Endodermal cell (in vitro differentiated cells): ENCODE measurements around the gene ZMIZ1. TPM values are rescaled to one million over a fixed set of nuclear protein-coding genes. Genes with fewer than 3 reads are reported as not detected.

Experiments
- DNase-seq: peaks from one replicate; pipeline ENCODE4 v3.0.0-alpha.2; 2017
- H3K27ac ChIP-seq: 2 replicates; pipeline ENCODE4 v1.5.1; 2013; ENCODE audit warnings: mild to moderate bottlenecking, low read depth, low read length, moderate library complexity
- H3K27me3 ChIP-seq: 2 replicates; pipeline ENCODE4 v1.6.1; 2013; ENCODE audit warnings: mild to moderate bottlenecking, low read length, moderate library complexity; ENCODE audit not compliant: insufficient read depth, control insufficient read depth, poor library complexity, severe bottlenecking
- H3K36me3 ChIP-seq: 2 replicates; pipeline ENCODE4 v1.7.0; 2013; ENCODE audit warnings: mild to moderate bottlenecking, low read length, moderate library complexity; ENCODE audit not compliant: control insufficient read depth, insufficient read depth
- H3K4me1 ChIP-seq: one replicate; pipeline ENCODE4 v1.7.0; 2013; ENCODE audit warnings: low read length; ENCODE audit not compliant: control insufficient read depth, insufficient read depth
- H3K4me3 ChIP-seq: 2 replicates; pipeline ENCODE4 v1.5.1; 2013; ENCODE audit warnings: mild to moderate bottlenecking, low read length, moderate library complexity
- H3K9ac ChIP-seq: 2 replicates; pipeline ENCODE4 v1.6.1; 2013; ENCODE audit warnings: mild to moderate bottlenecking, low read length, moderate library complexity; ENCODE audit not compliant: poor library complexity, severe bottlenecking; ENCODE audit errors: extremely low read depth
- H3K9me3 ChIP-seq: 2 replicates; pipeline ENCODE4 v1.6.1; 2013; ENCODE audit warnings: mild to moderate bottlenecking, low read length, moderate library complexity; ENCODE audit not compliant: control insufficient read depth
- H3K27ac Mint-ChIP-seq: 2 replicates; pipeline ENCODE4 v1.8.0; 2020; ENCODE audit warnings: mixed read lengths
- H3K27me3 Mint-ChIP-seq: 2 replicates; pipeline ENCODE4 v1.8.0; 2021; ENCODE audit warnings: mild to moderate bottlenecking, mixed read lengths; ENCODE audit not compliant: insufficient read depth
- H3K36me3 Mint-ChIP-seq: 2 replicates; pipeline ENCODE4 v1.8.0; 2020; ENCODE audit warnings: low read depth, mixed read lengths
- H3K4me1 Mint-ChIP-seq: 2 replicates; pipeline ENCODE4 v1.8.0; 2020; ENCODE audit warnings: mixed read lengths
- H3K4me3 Mint-ChIP-seq: 2 replicates; pipeline ENCODE4 v1.8.0; 2020; ENCODE audit warnings: mild to moderate bottlenecking, moderate library complexity, mixed read lengths
- H3K9me3 Mint-ChIP-seq: 2 replicates; pipeline ENCODE4 v1.8.0; 2020; ENCODE audit warnings: mild to moderate bottlenecking, mixed read lengths
- CTCF ChIP-seq: fragments of 200-600 bp; sonication (generic); conservative IDR thresholded peaks from 2 replicates; pipeline ENCODE4 v1.5.0; 2021; ENCODE audit warnings: antibody characterized with exemption, mild to moderate bottlenecking
- WGBS, 2 experiments: methylation state at CpG; one replicate each; pipeline versions ENCODE4 v1.1.5 to v1.1.7; 2013; ENCODE audit warnings: missing lambda C conversion rate in 2 of 2, mixed read lengths in 1 of 2; ENCODE audit not compliant: insufficient coverage in 1 of 2, insufficient read length in 1 of 2; 5-methylcytosine and 5-hydroxymethylcytosine counted together
- total RNA-seq, 2 donors: library from RNA; stranded (reverse); fragmentation: NEBNext Ultra II Directional in 1 of 2; extraction: Animal tissue kit (Norgen Biotek cat#: 25700) in 1 of 2; gene quantifications; 2 replicates in 1 of 2; 3 replicates in 1 of 2; pipeline ENCODE4 v1.2.1, GENCODE V29; 2021

ZMIZ1 gene
- total RNA-seq, 2 donors from 2014 or later: 65.3 to 67.5 TPM

GRCh38 chr10:79270466-79271246 lies 201.9 kb downstream of the ZMIZ1 start:
- Histone ChIP-seq H3K4me3 (no peak overlapping the region), H3K27ac (peak overlapping the region; percentile 53), H3K9ac (no peak overlapping the region), H3K4me1 (no peaks in the 10 kb centered on the region), H3K9me3 (no peaks in the 10 kb centered on the region), H3K27me3 (no peaks in the 10 kb centered on the region), H3K36me3 (peaks cover 27% of the 10 kb centered on the region)
- no peak overlapping the region for H3K4me3 Mint-ChIP-seq
- peaks cover 16% of the 10 kb centered on the region for H3K36me3 Mint-ChIP-seq
- H3K27ac Mint-ChIP-seq: peak overlapping the region; percentile 53
- no peaks in the 10 kb centered on the region for H3K27me3 Mint-ChIP-seq
- peaks cover 16% of the 10 kb centered on the region for H3K4me1 Mint-ChIP-seq
- no peaks in the 10 kb centered on the region for H3K9me3 Mint-ChIP-seq
- 94 to 95% methylated on average over 8 to 16 of the region's 16 CpGs for WGBS, 2 experiments
- DNase-seq: no peak
- TF ChIP-seq CTCF: peak; percentile 17

DNA sequence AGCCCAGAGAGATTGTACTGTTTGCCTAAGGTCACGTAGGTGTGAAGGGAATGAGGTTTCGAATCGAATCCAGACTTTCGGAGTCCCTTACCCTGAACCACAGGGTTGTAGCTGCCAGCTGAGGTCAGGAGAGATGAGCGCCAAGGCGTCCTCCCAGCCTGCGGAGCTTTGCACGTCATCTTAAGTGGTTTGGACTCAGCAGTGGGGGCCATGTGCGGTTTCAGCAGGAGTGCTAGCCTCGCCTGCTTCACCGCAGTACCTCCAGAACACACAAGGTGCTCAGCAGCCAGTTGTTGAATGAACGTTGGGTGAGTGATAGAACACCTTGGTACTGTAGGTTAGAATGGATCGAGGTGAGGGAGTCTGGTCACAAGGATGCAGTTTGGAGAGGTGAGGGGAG lies 203.6 kb downstream of the ZMIZ1 start:
- 93 to 95% methylated on average over 9 to 13 of the region's 13 CpGs for WGBS, 2 experiments
- Histone ChIP-seq H3K36me3 (peaks cover 34% of the 10 kb centered on the region), H3K27ac (no peak overlapping the region), H3K9ac (no peak overlapping the region), H3K9me3 (no peaks in the 10 kb centered on the region), H3K27me3 (no peaks in the 10 kb centered on the region), H3K4me1 (no peaks in the 10 kb centered on the region), H3K4me3 (no peak overlapping the region)
- H3K27me3 Mint-ChIP-seq: no peaks in the 10 kb centered on the region
- H3K27ac Mint-ChIP-seq: no peak overlapping the region
- H3K9me3 Mint-ChIP-seq: no peaks in the 10 kb centered on the region
- no peak overlapping the region for H3K4me3 Mint-ChIP-seq
- peaks cover 16% of the 10 kb centered on the region for H3K4me1 Mint-ChIP-seq
- no peak for DNase-seq
- peaks cover 21% of the 10 kb centered on the region for H3K36me3 Mint-ChIP-seq
- peak; percentile 37 for TF ChIP-seq CTCF

GRCh38 chr10:79273604-79274003 lies 204.8 kb downstream of the ZMIZ1 start:
- Histone ChIP-seq H3K9ac (no peak overlapping the region), H3K36me3 (peaks cover 34% of the 10 kb centered on the region), H3K4me3 (no peak overlapping the region), H3K9me3 (no peaks in the 10 kb centered on the region), H3K27me3 (no peaks in the 10 kb centered on the region), H3K4me1 (no peaks in the 10 kb centered on the region), H3K27ac (peak overlapping the region; percentile 86)
- Mint-ChIP-seq H3K27ac (no peak overlapping the region), H3K9me3 (peaks cover 3% of the 10 kb centered on the region), H3K4me3 (no peak overlapping the region), H3K27me3 (no peaks in the 10 kb centered on the region), H3K36me3 (peaks cover 30% of the 10 kb centered on the region), H3K4me1 (peaks cover 17% of the 10 kb centered on the region)
- TF ChIP-seq CTCF: no peak
- WGBS, 2 experiments: 94 to 98% methylated on average over 8 to 10 of the region's 10 CpGs
- DNase-seq: no peak
